Activated T-helper 17 cell treated with anti-CD3 and anti-CD28 coated beads, Interleukin-2, amount 50 U/mL, for 72 hours (primary cell): Measurements from ENCODE around the gene TUBGCP6. TPM values are rescaled to one million over a fixed set of nuclear protein-coding genes. Genes with fewer than 3 reads are reported as not detected.
A peak's percentile ranks its signal among the peaks of the same experiment; 100 is the strongest.

Source experiments
- ATAC-seq: fragments of 150-1000 bp; cut with Tn5 transposase; replicated peaks from 2 replicates; pipeline ENCODE4 v1.10.0; 2021; ENCODE audit warnings: mild to moderate bottlenecking, moderate library complexity
- H3K27ac Mint-ChIP-seq: one replicate; pipeline ENCODE4 v1.8.0; 2022; ENCODE audit warnings: mixed read lengths
- H3K27me3 Mint-ChIP-seq: one replicate; pipeline ENCODE4 v1.8.0; 2022; ENCODE audit warnings: mixed read lengths
- H3K36me3 Mint-ChIP-seq: one replicate; pipeline ENCODE4 v1.8.0; 2022; ENCODE audit warnings: low read depth, mild to moderate bottlenecking, mixed read lengths
- H3K4me1 Mint-ChIP-seq: one replicate; pipeline ENCODE4 v1.8.0; 2022; ENCODE audit warnings: mixed read lengths
- H3K4me3 Mint-ChIP-seq: one replicate; pipeline ENCODE4 v1.8.0; 2022; ENCODE audit warnings: mild to moderate bottlenecking, mixed read lengths
- H3K9me3 Mint-ChIP-seq: one replicate; pipeline ENCODE4 v1.8.0; 2022; ENCODE audit warnings: mixed read lengths
- total RNA-seq, 2 donors: library from RNA; stranded (reverse); gene quantifications; one replicate each; pipeline ENCODE4 v1.2.3, GENCODE V29; 2022

Gene TUBGCP6
- total RNA-seq, 2 donors from 2014 or later = 44.5 to 51.1 TPM

- H3K9me3 Mint-ChIP-seq = no peaks in the 10 kb centered on the region
- peak; percentile 32 for ATAC-seq
- H3K4me3 Mint-ChIP-seq = peak overlapping the region; percentile 78
- peaks cover 3% of the 10 kb centered on the region for H3K4me1 Mint-ChIP-seq
- H3K27me3 Mint-ChIP-seq = no peaks in the 10 kb centered on the region
- peaks cover 48% of the 10 kb centered on the region for H3K36me3 Mint-ChIP-seq
- H3K27ac Mint-ChIP-seq = peak overlapping the region; percentile 56
Measured at GRCh38 chr22:50201191-50202129, 43.4 kb downstream of the TUBGCP6 start.

- peak within 1 kb of the TSS; percentile 56 for H3K27ac Mint-ChIP-seq
- peaks cover 3% of the 10 kb centered on the region for H3K4me1 Mint-ChIP-seq
- peak within 1 kb of the TSS; percentile 78 for H3K4me3 Mint-ChIP-seq
- peaks cover 53% of the 10 kb centered on the region for H3K36me3 Mint-ChIP-seq
- H3K27me3 Mint-ChIP-seq = no peaks in the 10 kb centered on the region
- H3K9me3 Mint-ChIP-seq = no peaks in the 10 kb centered on the region
- peak; percentile 92 for ATAC-seq
Measured at GRCh38 chr22:50200461-50201190, 44.2 kb downstream of the TUBGCP6 start, which contains the start of gene SELENOO. Gene SELENOO, plus strand, starts transcription at chr22:50201011. Its CDS starts 26 bp downstream, at chr22:50201037.

- H3K27me3 Mint-ChIP-seq = no peaks in the 10 kb centered on the region
- H3K9me3 Mint-ChIP-seq = no peaks in the 10 kb centered on the region
- peaks cover 3% of the 10 kb centered on the region for H3K4me1 Mint-ChIP-seq
- peak overlapping the region; percentile 58 for H3K4me3 Mint-ChIP-seq
- peak; percentile 2 for ATAC-seq
- H3K36me3 Mint-ChIP-seq = peaks cover 55% of the 10 kb centered on the region
- no peak overlapping the region for H3K27ac Mint-ChIP-seq
Measured at GRCh38 chr22:50199829-50200460, 44.9 kb downstream of the TUBGCP6 start.

GRCh38 chr22:50199251-50199721 is 45.5 kb downstream of the TUBGCP6 start:
- peaks cover 3% of the 10 kb centered on the region for H3K4me1 Mint-ChIP-seq
- no peak overlapping the region for H3K27ac Mint-ChIP-seq
- H3K27me3 Mint-ChIP-seq = no peaks in the 10 kb centered on the region
- no peaks in the 10 kb centered on the region for H3K9me3 Mint-ChIP-seq
- H3K4me3 Mint-ChIP-seq = peak overlapping the region; percentile 58
- ATAC-seq = no peak
- peaks cover 53% of the 10 kb centered on the region for H3K36me3 Mint-ChIP-seq

DNA sequence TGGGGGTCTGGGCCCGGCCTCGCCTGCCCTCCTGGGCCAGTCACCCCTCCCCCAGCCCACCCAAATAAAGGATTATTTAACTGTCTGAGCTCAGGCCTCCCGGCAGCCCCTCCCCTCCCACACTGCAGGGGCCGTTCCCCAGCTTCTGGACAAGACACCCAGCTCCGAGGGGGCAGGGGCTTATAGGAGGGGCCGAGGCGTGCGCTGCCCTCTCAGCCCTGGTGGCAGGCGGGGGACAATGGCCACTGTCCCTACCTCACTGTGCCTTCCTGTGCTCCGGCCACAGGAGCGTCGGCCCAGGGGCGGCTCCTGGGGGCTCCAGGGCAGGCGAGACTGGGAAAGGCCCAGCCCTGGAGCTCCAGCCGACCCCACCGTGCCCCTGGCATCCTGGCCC is 46.2 kb downstream of the TUBGCP6 start:
- Mint-ChIP-seq H3K27me3 (no peaks in the 10 kb centered on the region), H3K36me3 (peaks cover 46% of the 10 kb centered on the region), H3K27ac (no peak overlapping the region), H3K4me1 (peaks cover 3% of the 10 kb centered on the region), H3K9me3 (no peaks in the 10 kb centered on the region), H3K4me3 (no peak overlapping the region)
- no peak for ATAC-seq

DNA sequence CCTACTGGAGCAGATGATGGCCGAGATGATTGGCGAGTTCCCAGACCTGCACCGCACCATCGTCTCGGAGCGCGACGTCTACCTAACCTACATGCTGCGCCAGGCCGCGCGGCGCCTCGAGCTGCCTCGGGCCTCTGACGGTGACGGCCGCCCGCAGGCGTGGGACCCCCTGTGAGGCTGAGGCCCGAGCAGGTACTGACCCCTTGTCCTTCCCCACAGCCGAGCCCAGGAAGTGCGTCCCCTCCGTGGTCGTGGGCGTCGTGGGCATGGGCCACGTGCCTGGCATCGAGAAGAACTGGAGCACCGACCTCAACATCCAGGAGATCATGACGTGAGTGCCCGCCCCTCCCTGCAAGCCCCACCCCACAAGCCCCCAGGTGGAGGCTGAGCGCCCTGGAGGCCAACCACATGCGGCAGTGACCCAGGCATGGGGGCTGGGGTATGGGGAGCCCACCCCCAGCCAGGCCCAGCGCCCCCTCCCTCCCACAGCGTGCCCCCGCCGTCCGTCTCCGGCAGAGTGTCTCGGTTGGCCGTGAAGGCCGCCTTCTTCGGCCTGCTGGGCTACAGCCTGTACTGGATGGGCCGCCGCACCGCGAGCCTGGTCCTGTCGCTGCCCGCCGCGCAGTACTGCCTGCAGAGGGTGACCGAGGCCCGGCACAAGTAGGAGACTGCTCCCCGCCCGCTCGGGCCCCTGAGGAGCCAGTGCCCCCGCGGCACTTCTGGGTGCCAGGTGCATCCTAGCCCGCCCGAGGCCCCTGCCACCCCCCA is 46.8 kb downstream of the TUBGCP6 start:
- ATAC-seq = no peak
- Mint-ChIP-seq H3K4me1 (peaks cover 3% of the 10 kb centered on the region), H3K9me3 (no peaks in the 10 kb centered on the region), H3K27me3 (no peaks in the 10 kb centered on the region), H3K4me3 (no peak overlapping the region), H3K36me3 (peaks cover 40% of the 10 kb centered on the region), H3K27ac (no peak overlapping the region)

GRCh38 chr22:50197000-50197800 is 47.6 kb downstream of the TUBGCP6 start:
- Mint-ChIP-seq H3K4me3 (no peak overlapping the region), H3K27ac (no peak overlapping the region), H3K27me3 (no peaks in the 10 kb centered on the region), H3K36me3 (peaks cover 38% of the 10 kb centered on the region), H3K4me1 (peaks cover 3% of the 10 kb centered on the region), H3K9me3 (no peaks in the 10 kb centered on the region)
- ATAC-seq = no peak

DNA sequence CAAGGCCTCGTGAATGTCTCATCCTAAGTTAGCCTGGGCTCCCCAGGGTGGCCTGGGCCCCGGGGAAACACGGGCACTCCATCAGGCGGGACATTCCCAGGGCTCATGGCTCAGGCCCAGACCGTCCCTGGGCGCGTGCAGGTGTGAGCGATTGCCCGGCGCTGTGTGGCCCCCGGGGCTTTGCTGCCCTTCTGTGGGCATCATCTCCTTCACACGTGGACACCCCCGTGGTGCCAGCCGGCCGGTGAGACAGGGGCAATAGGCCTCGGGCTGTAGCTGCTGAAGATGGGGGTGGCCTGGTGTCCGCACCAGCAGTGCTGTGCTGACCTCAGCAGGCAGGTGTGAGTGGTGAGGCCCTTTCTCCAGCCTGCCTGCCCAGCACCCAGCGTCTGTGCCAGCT is 48.6 kb downstream of the TUBGCP6 start:
- H3K27ac Mint-ChIP-seq = no peak overlapping the region
- H3K27me3 Mint-ChIP-seq = no peaks in the 10 kb centered on the region
- peaks cover 47% of the 10 kb centered on the region for H3K36me3 Mint-ChIP-seq
- no peak for ATAC-seq
- peaks cover 4% of the 10 kb centered on the region for H3K4me1 Mint-ChIP-seq
- no peak overlapping the region for H3K4me3 Mint-ChIP-seq
- H3K9me3 Mint-ChIP-seq = no peaks in the 10 kb centered on the region

DNA sequence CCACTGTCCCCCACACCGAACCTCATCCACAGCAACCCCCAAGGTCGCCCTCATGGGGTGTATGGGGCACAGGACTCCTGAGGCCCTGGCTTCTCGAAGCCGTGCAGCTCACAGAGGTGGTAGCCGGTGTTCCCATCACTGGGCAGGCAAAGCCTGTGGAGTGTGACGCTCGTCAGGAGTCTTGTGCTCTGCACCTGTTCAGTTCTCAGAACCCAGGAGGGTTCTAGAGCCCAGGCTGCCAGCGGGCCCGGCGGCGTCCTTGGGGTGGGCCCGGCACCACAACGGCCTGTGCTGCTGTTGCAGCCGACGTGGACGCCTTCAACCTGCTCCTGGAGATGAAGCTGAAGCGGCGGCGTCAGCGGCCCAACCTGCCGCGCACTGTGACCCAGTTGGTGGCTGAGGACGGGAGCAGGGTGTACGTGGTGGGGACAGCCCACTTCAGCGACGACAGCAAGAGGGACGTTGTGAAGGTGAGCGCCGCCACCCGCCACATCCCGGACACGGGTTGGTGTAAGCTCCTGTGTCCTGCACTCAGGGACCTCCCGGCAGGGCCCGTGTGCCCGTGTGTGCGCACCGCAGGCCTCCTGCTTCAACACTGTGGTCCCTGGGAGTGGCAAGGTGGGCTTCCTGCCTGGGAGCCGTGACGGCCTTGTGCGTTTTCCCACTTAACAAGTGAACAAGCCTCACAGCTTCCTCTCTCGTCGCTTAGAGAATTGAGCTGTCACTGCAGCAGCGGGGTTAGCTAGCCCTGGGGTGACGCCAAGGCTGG is 50.6 kb downstream of the TUBGCP6 start:
- H3K9me3 Mint-ChIP-seq = no peaks in the 10 kb centered on the region
- no peak for ATAC-seq
- H3K27me3 Mint-ChIP-seq = no peaks in the 10 kb centered on the region
- H3K4me1 Mint-ChIP-seq = peaks cover 6% of the 10 kb centered on the region
- H3K4me3 Mint-ChIP-seq = no peak overlapping the region
- no peak overlapping the region for H3K27ac Mint-ChIP-seq
- H3K36me3 Mint-ChIP-seq = peaks cover 46% of the 10 kb centered on the region

GRCh38 chr22:50193621-50194020 is 51.2 kb downstream of the TUBGCP6 start:
- ATAC-seq = no peak
- Mint-ChIP-seq H3K9me3 (no peaks in the 10 kb centered on the region), H3K4me3 (no peak overlapping the region), H3K27ac (no peak overlapping the region), H3K36me3 (peaks cover 42% of the 10 kb centered on the region), H3K27me3 (no peaks in the 10 kb centered on the region), H3K4me1 (peaks cover 6% of the 10 kb centered on the region)

- H3K9me3 Mint-ChIP-seq = no peaks in the 10 kb centered on the region
- H3K27ac Mint-ChIP-seq = peak overlapping the region; percentile 93
- H3K4me3 Mint-ChIP-seq = peak overlapping the region; percentile 88
- ATAC-seq = no peak
- H3K27me3 Mint-ChIP-seq = no peaks in the 10 kb centered on the region
- H3K4me1 Mint-ChIP-seq = peaks cover 6% of the 10 kb centered on the region
- peaks cover 42% of the 10 kb centered on the region for H3K36me3 Mint-ChIP-seq
Measured at GRCh38 chr22:50192436-50193204, 52.2 kb downstream of the TUBGCP6 start.
